ENCODE data around the gene ZNF362.

DNA sequence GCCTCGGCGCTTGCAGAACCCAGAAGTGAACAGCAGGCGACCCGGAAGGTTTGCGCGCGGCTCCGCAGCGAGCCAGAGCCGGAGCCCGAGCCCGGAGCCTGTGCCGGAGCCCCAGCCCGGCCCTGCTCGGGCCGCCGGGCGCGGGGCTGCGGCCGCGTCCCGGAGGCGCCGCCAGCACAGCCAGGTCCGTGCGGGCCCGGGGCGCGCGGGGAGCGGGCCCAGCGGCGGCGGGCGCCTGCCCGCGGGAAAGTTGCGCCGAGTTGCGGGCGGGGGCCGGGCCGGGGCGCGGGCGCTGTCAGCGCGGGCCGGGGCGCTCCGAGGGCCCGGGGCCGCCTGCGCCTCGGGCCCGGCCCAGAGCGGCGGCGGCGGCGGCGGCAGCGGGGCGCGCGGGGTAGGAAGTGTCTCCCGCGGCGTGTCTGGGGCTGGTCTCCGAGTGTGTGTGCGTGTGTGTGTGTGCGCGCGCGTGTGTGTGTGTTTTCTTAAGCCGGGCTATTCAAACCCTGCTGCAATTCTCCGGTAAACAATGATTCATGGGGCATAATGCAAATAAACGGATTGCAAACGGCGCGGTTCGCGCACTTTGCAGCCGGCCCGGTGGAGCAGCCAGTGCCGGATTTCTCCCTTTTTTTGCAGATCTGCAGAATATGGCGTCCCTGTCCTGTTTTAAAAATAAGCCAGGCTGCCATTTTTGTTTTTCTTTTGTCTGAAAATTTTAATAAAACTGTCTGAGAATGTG is at the start of gene ZNF362:
- TF ChIP-seq, protein P1, sequence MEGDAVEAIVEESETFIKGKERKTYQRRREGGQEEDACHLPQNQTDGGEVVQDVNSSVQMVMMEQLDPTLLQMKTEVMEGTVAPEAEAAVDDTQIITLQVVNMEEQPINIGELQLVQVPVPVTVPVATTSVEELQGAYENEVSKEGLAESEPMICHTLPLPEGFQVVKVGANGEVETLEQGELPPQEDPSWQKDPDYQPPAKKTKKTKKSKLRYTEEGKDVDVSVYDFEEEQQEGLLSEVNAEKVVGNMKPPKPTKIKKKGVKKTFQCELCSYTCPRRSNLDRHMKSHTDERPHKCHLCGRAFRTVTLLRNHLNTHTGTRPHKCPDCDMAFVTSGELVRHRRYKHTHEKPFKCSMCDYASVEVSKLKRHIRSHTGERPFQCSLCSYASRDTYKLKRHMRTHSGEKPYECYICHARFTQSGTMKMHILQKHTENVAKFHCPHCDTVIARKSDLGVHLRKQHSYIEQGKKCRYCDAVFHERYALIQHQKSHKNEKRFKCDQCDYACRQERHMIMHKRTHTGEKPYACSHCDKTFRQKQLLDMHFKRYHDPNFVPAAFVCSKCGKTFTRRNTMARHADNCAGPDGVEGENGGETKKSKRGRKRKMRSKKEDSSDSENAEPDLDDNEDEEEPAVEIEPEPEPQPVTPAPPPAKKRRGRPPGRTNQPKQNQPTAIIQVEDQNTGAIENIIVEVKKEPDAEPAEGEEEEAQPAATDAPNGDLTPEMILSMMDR (IDR thresholded peaks at IDR 0.05; ENCODE audit: low read depth, low read length, missing input control) = peak; percentile 20
- TF ChIP-seq, protein P2, sequence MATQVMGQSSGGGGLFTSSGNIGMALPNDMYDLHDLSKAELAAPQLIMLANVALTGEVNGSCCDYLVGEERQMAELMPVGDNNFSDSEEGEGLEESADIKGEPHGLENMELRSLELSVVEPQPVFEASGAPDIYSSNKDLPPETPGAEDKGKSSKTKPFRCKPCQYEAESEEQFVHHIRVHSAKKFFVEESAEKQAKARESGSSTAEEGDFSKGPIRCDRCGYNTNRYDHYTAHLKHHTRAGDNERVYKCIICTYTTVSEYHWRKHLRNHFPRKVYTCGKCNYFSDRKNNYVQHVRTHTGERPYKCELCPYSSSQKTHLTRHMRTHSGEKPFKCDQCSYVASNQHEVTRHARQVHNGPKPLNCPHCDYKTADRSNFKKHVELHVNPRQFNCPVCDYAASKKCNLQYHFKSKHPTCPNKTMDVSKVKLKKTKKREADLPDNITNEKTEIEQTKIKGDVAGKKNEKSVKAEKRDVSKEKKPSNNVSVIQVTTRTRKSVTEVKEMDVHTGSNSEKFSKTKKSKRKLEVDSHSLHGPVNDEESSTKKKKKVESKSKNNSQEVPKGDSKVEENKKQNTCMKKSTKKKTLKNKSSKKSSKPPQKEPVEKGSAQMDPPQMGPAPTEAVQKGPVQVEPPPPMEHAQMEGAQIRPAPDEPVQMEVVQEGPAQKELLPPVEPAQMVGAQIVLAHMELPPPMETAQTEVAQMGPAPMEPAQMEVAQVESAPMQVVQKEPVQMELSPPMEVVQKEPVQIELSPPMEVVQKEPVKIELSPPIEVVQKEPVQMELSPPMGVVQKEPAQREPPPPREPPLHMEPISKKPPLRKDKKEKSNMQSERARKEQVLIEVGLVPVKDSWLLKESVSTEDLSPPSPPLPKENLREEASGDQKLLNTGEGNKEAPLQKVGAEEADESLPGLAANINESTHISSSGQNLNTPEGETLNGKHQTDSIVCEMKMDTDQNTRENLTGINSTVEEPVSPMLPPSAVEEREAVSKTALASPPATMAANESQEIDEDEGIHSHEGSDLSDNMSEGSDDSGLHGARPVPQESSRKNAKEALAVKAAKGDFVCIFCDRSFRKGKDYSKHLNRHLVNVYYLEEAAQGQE (IDR thresholded peaks at IDR 0.05) = peak; percentile 54
- TF ChIP-seq TAF1 (conservative IDR thresholded peaks at IDR 0.05) = peak; percentile 76
- peak; percentile 36 for TF ChIP-seq SP1 (IDR thresholded peaks at IDR 0.05)
- TF ChIP-seq EGR1 (IDR thresholded peaks at IDR 0.05; ENCODE audit: low read depth in 2 of 2) = no peak
- peak; percentile 21 to 26 for TF ChIP-seq RXRA (IDR thresholded peaks at IDR 0.05)
- peak; percentile 21 for TF ChIP-seq ATF3 (IDR thresholded peaks at IDR 0.05)

Data from liver (tissue), 3 donors.